GM12878 (cell line): ENCODE data around the gene GLB1L2. TPM values are rescaled to one million over a fixed set of nuclear protein-coding genes. Genes with fewer than 3 reads are reported as not detected.

Experiments
- ATAC-seq: fragments of 200-7000 bp; cut with Tn5 transposase; 3 replicates; pipeline ENCODE4 v1.9.1; 2020; ENCODE audit warnings: mild to moderate bottlenecking, moderate library complexity
- BruUV-seq: library from RNA; stranded (reverse); fragments of 400-500 nt; replicated peaks from 2 replicates; lab custom pipeline; 2021; lab: Mats Ljungman, UMichigan
- CTCF ChIA-PET: fragments of 300-600 bp; sonication (Branson Sonifier 250); formaldehyde crosslinking; extraction: SDS; loops from one replicate; lab custom pipeline; 2021; ENCODE audit warnings: inconsistent platforms; lab: Yijun Ruan, JAX
- POLR2A ChIA-PET: fragments of 350-600 bp; formaldehyde crosslinking; extraction: SDS; loops from one replicate; lab custom pipeline; 2021; ENCODE audit warnings: inconsistent platforms; lab: Charles Lee
- RAD21 ChIA-PET: fragments of 300-600 bp; sonication (Branson Sonifier 250); formaldehyde crosslinking; loops from one replicate; lab custom pipeline; 2023; ENCODE audit warnings: antibody characterized with exemption; ENCODE audit not compliant: unreplicated experiment; lab: Charles Lee
- SMC1A ChIA-PET: fragments of 300-600 bp; sonication (Branson Sonifier 250); formaldehyde crosslinking; loops from one replicate; lab custom pipeline; 2023; ENCODE audit not compliant: unreplicated experiment, uncharacterized antibody; lab: Charles Lee
- DNase-seq: peaks from one replicate; pipeline ENCODE4 v3.0.0-alpha.2; 2011; ENCODE audit warnings: low read depth, low spot score
- FAIRE-seq: peaks from 3 replicates; lab custom pipeline; 2011; peaks lifted over from hg19 to GRCh38; lab: Jason Lieb, UNC
- H2AFZ ChIP-seq: 2 replicates; pipeline ENCODE4 v1.6.0; 2011; ENCODE audit warnings: low read depth, low read length, control low read depth; ENCODE audit not compliant: control insufficient read depth
- H3K27ac ChIP-seq: 2 replicates; pipeline ENCODE4 v1.5.1; 2011; ENCODE audit warnings: control low read depth; ENCODE audit not compliant: control insufficient read depth, insufficient read depth
- H3K27me3 ChIP-seq, 2 experiments: replicated peaks in 1 of 2; 2 replicates each; pipeline versions ENCODE4 v1.6.0 to v1.6.1; 2011; ENCODE audit warnings: low read length in 1 of 2; ENCODE audit not compliant: control insufficient read depth in 2 of 2, insufficient read depth in 2 of 2
- H3K36me3 ChIP-seq, 2 experiments: 2 replicates each; pipeline ENCODE4 v1.5.1; 2011; ENCODE audit warnings: low read length in 1 of 2; ENCODE audit not compliant: control insufficient read depth in 2 of 2, insufficient read depth in 2 of 2
- H3K4me1 ChIP-seq: 2 replicates; pipeline ENCODE4 v1.6.1; 2011; ENCODE audit warnings: mild to moderate bottlenecking, low read length, moderate library complexity, mixed read lengths; ENCODE audit not compliant: control insufficient read depth, insufficient read depth
- H3K4me2 ChIP-seq: 2 replicates; pipeline ENCODE4 v1.6.0; 2011; ENCODE audit warnings: control low read depth; ENCODE audit not compliant: control insufficient read depth, insufficient read depth
- H3K4me3 ChIP-seq: fragments of 200-600 bp; sonication (generic); 2 replicates; pipeline ENCODE4 v1.5.1; 2016
- H3K79me2 ChIP-seq: 2 replicates; pipeline ENCODE4 v1.6.0; 2011; ENCODE audit warnings: low read length; ENCODE audit not compliant: control insufficient read depth, insufficient read depth
- H3K9ac ChIP-seq: 2 replicates; pipeline ENCODE4 v1.8.0; 2011; ENCODE audit warnings: low read length, control low read depth, mixed read lengths; ENCODE audit not compliant: control insufficient read depth, insufficient read depth
- H3K9me3 ChIP-seq: replicated peaks from 3 replicates; pipeline ENCODE4 v1.5.1; 2011; ENCODE audit warnings: mild to moderate bottlenecking, low read length; ENCODE audit not compliant: control insufficient read depth, insufficient read depth
- H4K20me1 ChIP-seq: 2 replicates; pipeline ENCODE4 v1.6.0; 2011; ENCODE audit not compliant: control insufficient read depth, insufficient read depth
- CREM ChIP-seq: IDR thresholded peaks from 2 replicates; pipeline ENCODE4 v1.6.1; 2014; ENCODE audit warnings: antibody characterized with exemption, low read depth
- JUND ChIP-seq: IDR thresholded peaks from 2 replicates; pipeline ENCODE4 v1.6.1; 2012; ENCODE audit warnings: low read depth, mild to moderate bottlenecking, low read length, improper control_type of control experiment, moderate library complexity
- NFYB ChIP-seq: IDR thresholded peaks from 2 replicates; pipeline ENCODE4 v1.6.1; 2011; ENCODE audit warnings: low read depth, mild to moderate bottlenecking, low read length, improper control_type of control experiment, moderate library complexity; ENCODE audit not compliant: insufficient read depth
- RCOR1 ChIP-seq: conservative IDR thresholded peaks from 2 replicates; pipeline ENCODE4 v1.6.1; 2012; ENCODE audit warnings: low read depth, low read length, improper control_type of control experiment
- RELA ChIP-seq: fragments of 450-650 bp; IDR thresholded peaks from 2 replicates; pipeline ENCODE4 v1.8.0; 2014; ENCODE audit warnings: borderline replicate concordance; ENCODE audit not compliant: partially characterized antibody
- SPI1 ChIP-seq: IDR thresholded peaks from 2 replicates; pipeline ENCODE4 v1.6.1; 2011; ENCODE audit warnings: low read depth, mild to moderate bottlenecking, low read length, moderate library complexity, borderline replicate concordance; ENCODE audit not compliant: insufficient read depth
- STAT1 ChIP-seq: fragments of 450-650 bp; conservative IDR thresholded peaks from 2 replicates; pipeline ENCODE4 v1.6.1; 2014; ENCODE audit warnings: antibody characterized with exemption, mild to moderate bottlenecking
- TCF3 ChIP-seq: IDR thresholded peaks from 2 replicates; pipeline ENCODE4 v1.6.1; 2012; ENCODE audit warnings: low read depth, mild to moderate bottlenecking, low read length, borderline replicate concordance; ENCODE audit not compliant: insufficient read depth
- WGBS: methylation state at CpG from one replicate; pipeline ENCODE4 v1.1.6; 2016; ENCODE audit warnings: low lambda C conversion rate; ENCODE audit not compliant: insufficient replicate concordance, insufficient coverage; ENCODE audit errors: missing lambda C conversion rate; 5-methylcytosine and 5-hydroxymethylcytosine counted together
- in situ Hi-C: fragments of 300-500 bp; cut with MboI; formaldehyde crosslinking; loops from 9 replicates; pipeline ENCODE4 v1.14.3; 2018; ENCODE audit warnings: mixed read lengths
- intact Hi-C: fragments of 100-400 bp; cut with micrococcal nuclease; formaldehyde crosslinking; loops from one replicate; pipeline ENCODE4 v1.14.2; 2022; ENCODE audit not compliant: unreplicated experiment
- polyA plus RNA-seq, 11 experiments: library from polyadenylated mRNA; depleted of rRNA in 4 of 11; unstranded in 6 of 11; stranded (reverse) in 5 of 11; fragments of >200 nt; fragmentation: Nextera tagmentation in 4 of 11; fragmentation: Illumina TruSeq in 1 of 11; extraction: Ambion mirVana in 4 of 11; extraction: Trizol in 1 of 11; gene quantifications; 1 replicate in 1 of 11; 2 replicates in 10 of 11; pipeline versions ENCODE4 v1.2.1 to v1.2.3, GENCODE V29; 2011 to 2016; ENCODE audit warnings: inconsistent platforms in 2 of 11, missing spikeins in 2 of 11, low read depth in 1 of 11
- total RNA-seq, 4 experiments: library from RNA; depleted of rRNA in 3 of 4; stranded (reverse); fragments of >200 nt in 3 of 4; fragmentation: Illumina TruSeq in 1 of 4; extraction: Trizol in 1 of 4; gene quantifications; 2 replicates each; pipeline versions ENCODE4 v1.2.1 to v1.2.3, GENCODE V29; 2013 to 2021
- TF ChIP-seq, protein P1 (sequence below): IDR thresholded peaks from 2 replicates; pipeline ENCODE4 v1.6.1; 2012; ENCODE audit warnings: low read depth, low read length, improper control_type of control experiment
- TF ChIP-seq, protein P2 (sequence below): fragments of 150-350 bp; IDR thresholded peaks from 2 replicates; pipeline ENCODE4 v1.6.1; 2016; ENCODE audit warnings: low read depth, low read length
- TF ChIP-seq, protein P3 (sequence below): fragments of 450-650 bp; formaldehyde crosslinking; IDR thresholded peaks from 2 replicates; pipeline ENCODE4 v1.5.0; 2022; ENCODE audit warnings: mild to moderate bottlenecking, missing genetic modification characterization
- TF ChIP-seq, protein P4 (sequence below): fragments of 450-650 bp; IDR thresholded peaks from 2 replicates; pipeline ENCODE4 v1.6.1; 2017; ENCODE audit warnings: mild to moderate bottlenecking

GLB1L2 gene
- total and polyA plus RNA-seq, 10 of the 15 experiments (the other 5 are each of a cell fraction or from before 2014, with no cell fraction given), result 0.04 to 0.85 (median 0.49) TPM

DNA sequence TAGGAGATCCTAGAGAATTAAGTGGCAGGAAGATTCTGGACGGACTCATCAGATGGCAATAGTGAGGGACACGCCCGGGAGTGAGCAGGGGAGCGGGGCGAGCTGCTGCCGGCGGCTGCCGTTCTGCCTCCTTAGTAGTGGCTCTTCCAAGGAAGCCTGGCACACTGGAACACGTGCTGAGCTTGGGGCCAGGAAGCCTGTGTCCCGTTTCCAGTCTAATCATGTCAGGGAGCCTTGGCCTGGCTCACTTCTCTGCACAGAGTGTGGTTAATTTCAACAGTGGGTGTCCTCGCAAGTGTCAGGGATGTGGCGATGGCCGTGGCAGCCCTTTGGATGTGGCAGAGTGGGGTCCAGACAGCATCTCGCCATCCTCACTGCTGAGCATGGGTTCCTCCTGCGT is 39.1 kb upstream of the GLB1L2 start:
- H2AFZ ChIP-seq, result no peak overlapping the region
- ChIA-PET SMC1A (no interaction called here), RAD21 (no interaction called here), POLR2A (no interaction called here), CTCF (no interaction called here)
- FAIRE-seq (no peak), DNase-seq (no peak), ATAC-seq (no peak)
- no peak overlapping the region for H3K4me3 ChIP-seq
- WGBS, result 57% methylated on average over 13 of the region's 15 CpGs
- H3K4me1 ChIP-seq, result no peaks in the 10 kb centered on the region
- in situ Hi-C loops, result no loop called here
- no peak overlapping the region for H3K4me2 ChIP-seq
- intact Hi-C loops, result no loop called here
- H3K36me3 ChIP-seq, result no peaks in the 10 kb centered on the region
- TF ChIP-seq RELA, result no peak
- TF ChIP-seq, protein P1, sequence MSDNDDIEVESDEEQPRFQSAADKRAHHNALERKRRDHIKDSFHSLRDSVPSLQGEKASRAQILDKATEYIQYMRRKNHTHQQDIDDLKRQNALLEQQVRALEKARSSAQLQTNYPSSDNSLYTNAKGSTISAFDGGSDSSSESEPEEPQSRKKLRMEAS, result no peak
- TF ChIP-seq SPI1, result no peak
- TF ChIP-seq TCF3, result no peak
- TF ChIP-seq, protein P2, sequence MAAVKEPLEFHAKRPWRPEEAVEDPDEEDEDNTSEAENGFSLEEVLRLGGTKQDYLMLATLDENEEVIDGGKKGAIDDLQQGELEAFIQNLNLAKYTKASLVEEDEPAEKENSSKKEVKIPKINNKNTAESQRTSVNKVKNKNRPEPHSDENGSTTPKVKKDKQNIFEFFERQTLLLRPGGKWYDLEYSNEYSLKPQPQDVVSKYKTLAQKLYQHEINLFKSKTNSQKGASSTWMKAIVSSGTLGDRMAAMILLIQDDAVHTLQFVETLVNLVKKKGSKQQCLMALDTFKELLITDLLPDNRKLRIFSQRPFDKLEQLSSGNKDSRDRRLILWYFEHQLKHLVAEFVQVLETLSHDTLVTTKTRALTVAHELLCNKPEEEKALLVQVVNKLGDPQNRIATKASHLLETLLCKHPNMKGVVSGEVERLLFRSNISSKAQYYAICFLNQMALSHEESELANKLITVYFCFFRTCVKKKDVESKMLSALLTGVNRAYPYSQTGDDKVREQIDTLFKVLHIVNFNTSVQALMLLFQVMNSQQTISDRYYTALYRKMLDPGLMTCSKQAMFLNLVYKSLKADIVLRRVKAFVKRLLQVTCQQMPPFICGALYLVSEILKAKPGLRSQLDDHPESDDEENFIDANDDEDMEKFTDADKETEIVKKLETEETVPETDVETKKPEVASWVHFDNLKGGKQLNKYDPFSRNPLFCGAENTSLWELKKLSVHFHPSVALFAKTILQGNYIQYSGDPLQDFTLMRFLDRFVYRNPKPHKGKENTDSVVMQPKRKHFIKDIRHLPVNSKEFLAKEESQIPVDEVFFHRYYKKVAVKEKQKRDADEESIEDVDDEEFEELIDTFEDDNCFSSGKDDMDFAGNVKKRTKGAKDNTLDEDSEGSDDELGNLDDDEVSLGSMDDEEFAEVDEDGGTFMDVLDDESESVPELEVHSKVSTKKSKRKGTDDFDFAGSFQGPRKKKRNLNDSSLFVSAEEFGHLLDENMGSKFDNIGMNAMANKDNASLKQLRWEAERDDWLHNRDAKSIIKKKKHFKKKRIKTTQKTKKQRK, result no peak
- no peak for TF ChIP-seq STAT1
- no peak for TF ChIP-seq NFYB
- no peak for TF ChIP-seq CREM
- no peak for TF ChIP-seq RCOR1
- TF ChIP-seq JUND, result no peak
- TF ChIP-seq, protein P3, sequence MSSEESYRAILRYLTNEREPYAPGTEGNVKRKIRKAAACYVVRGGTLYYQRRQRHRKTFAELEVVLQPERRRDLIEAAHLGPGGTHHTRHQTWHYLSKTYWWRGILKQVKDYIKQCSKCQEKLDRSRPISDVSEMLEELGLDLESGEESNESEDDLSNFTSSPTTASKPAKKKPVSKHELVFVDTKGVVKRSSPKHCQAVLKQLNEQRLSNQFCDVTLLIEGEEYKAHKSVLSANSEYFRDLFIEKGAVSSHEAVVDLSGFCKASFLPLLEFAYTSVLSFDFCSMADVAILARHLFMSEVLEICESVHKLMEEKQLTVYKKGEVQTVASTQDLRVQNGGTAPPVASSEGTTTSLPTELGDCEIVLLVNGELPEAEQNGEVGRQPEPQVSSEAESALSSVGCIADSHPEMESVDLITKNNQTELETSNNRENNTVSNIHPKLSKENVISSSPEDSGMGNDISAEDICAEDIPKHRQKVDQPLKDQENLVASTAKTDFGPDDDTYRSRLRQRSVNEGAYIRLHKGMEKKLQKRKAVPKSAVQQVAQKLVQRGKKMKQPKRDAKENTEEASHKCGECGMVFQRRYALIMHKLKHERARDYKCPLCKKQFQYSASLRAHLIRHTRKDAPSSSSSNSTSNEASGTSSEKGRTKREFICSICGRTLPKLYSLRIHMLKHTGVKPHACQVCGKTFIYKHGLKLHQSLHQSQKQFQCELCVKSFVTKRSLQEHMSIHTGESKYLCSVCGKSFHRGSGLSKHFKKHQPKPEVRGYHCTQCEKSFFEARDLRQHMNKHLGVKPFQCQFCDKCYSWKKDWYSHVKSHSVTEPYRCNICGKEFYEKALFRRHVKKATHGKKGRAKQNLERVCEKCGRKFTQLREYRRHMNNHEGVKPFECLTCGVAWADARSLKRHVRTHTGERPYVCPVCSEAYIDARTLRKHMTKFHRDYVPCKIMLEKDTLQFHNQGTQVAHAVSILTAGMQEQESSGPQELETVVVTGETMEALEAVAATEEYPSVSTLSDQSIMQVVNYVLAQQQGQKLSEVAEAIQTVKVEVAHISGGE (CRISPR knock-in tag), result no peak
- TF ChIP-seq, protein P4, sequence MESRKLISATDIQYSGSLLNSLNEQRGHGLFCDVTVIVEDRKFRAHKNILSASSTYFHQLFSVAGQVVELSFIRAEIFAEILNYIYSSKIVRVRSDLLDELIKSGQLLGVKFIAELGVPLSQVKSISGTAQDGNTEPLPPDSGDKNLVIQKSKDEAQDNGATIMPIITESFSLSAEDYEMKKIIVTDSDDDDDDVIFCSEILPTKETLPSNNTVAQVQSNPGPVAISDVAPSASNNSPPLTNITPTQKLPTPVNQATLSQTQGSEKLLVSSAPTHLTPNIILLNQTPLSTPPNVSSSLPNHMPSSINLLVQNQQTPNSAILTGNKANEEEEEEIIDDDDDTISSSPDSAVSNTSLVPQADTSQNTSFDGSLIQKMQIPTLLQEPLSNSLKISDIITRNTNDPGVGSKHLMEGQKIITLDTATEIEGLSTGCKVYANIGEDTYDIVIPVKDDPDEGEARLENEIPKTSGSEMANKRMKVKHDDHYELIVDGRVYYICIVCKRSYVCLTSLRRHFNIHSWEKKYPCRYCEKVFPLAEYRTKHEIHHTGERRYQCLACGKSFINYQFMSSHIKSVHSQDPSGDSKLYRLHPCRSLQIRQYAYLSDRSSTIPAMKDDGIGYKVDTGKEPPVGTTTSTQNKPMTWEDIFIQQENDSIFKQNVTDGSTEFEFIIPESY, result no peak
- H4K20me1 ChIP-seq, result no peaks in the 10 kb centered on the region
- H3K79me2 ChIP-seq, result no peaks in the 10 kb centered on the region
- H3K27ac ChIP-seq, result no peak overlapping the region
- no peak overlapping the region for H3K9ac ChIP-seq
- no TSS peak for BruUV-seq
- H3K9me3 ChIP-seq, result no peaks in the 10 kb centered on the region
- peaks cover 0 to 2% of the 10 kb centered on the region in 2 experiments; a peak in 1 of 4 replicates for H3K27me3 ChIP-seq
